MM.1S (cell line): ENCODE results near the gene CKAP5.

Source experiments
- CTCF ChIP-seq: fragments of 300-600 bp; sonication (generic); IDR thresholded peaks from 2 replicates; pipeline ENCODE4 v1.5.1; 2016; ENCODE audit warnings: antibody characterized with exemption, low read length, mixed read lengths
- EZH2 ChIP-seq: fragments of 300-600 bp; sonication (generic); optimal IDR thresholded peaks from 2 replicates; pipeline ENCODE3; 2017; ENCODE audit warnings: low read depth, mild to moderate bottlenecking, antibody characterized with exemption, low read length, mixed read lengths

DNA sequence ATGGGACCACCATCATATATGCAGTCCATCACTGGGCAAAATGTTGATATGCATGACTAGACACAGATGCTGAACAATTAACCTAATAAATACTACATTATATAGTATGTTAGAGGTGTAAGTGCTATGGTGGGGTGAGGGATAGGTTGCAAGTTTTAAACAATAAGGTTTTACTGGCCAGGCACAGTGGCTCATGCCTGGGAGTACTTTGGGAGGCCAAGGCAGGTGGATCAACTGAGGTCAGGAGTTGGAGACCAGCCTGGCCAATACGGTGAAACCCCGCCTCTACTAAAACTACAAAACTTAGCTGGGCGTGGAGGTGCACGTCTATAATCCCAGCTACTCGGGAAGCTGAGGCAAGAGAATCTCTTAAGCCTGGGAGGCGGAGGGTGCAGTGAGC is 98.9 kb downstream of the CKAP5 start:
- TF ChIP-seq CTCF (no peak), EZH2 (no peak)
